Psoas muscle (tissue), 8 donors: ENCODE results near the gene HELZ2. TPM values are rescaled to one million over a fixed set of nuclear protein-coding genes. Genes with fewer than 3 reads are reported as not detected.

Experiments used
- ATAC-seq, 4 donors: fragments of 200-7000 bp; cut with Tn5 transposase; one replicate each; pipeline ENCODE4 v1.9.1; 2020; ENCODE audit warnings: moderate library complexity in 3 of 4, mild to moderate bottlenecking in 2 of 4
- DNase-seq, 2 donors: peaks; one replicate each; pipeline ENCODE4 v3.0.0-alpha.2; 2020
- H3K27ac ChIP-seq: fragments of 200-600 bp; one replicate; pipeline ENCODE4 v1.8.0; 2022
- H3K27me3 ChIP-seq, 3 donors: fragments of 200-600 bp in 1 of 3; one replicate each; pipeline versions ENCODE4 v1.6.1 to v1.8.0; 2013 to 2022; ENCODE audit warnings: low read length in 2 of 3, mild to moderate bottlenecking in 2 of 3, moderate library complexity in 1 of 3; ENCODE audit not compliant: insufficient read depth in 3 of 3
- H3K36me3 ChIP-seq, 2 donors: fragments of 200-600 bp in 1 of 2; one replicate each; pipeline versions ENCODE4 v1.6.1 to v1.8.0; 2013 to 2022; ENCODE audit warnings: low read depth in 1 of 2, mild to moderate bottlenecking in 1 of 2, moderate library complexity in 1 of 2; ENCODE audit not compliant: insufficient read depth in 1 of 2
- H3K4me1 ChIP-seq: fragments of 200-600 bp; one replicate; pipeline ENCODE4 v1.8.0; 2022
- H3K4me3 ChIP-seq: fragments of 200-600 bp; one replicate; pipeline ENCODE4 v1.8.0; 2022; ENCODE audit warnings: mild to moderate bottlenecking
- H3K9me3 ChIP-seq: fragments of 200-600 bp; one replicate; pipeline ENCODE4 v1.8.0; 2022
- WGBS, 3 donors: extraction: QIAGEN DNeasy Blood & Tissue Kit; methylation state at CpG; one replicate each; pipeline versions ENCODE4 v1.1.6 to v1.1.7; 2013; 5-methylcytosine and 5-hydroxymethylcytosine counted together
- intact Hi-C, 2 donors: fragments of 100-400 bp; cut with DNase I; formaldehyde crosslinking; loops; one replicate each; pipeline versions ENCODE4 v1.11.0 to v1.14.2; 2022
- polyA plus RNA-seq, 3 donors: library from polyadenylated mRNA; stranded (reverse); fragments of 200-250 nt; gene quantifications; one replicate each; pipeline ENCODE4 v1.2.3, GENCODE V29; 2013
- total RNA-seq, 4 donors: library from RNA; stranded (reverse); fragmentation: NEBNext Ultra II Directional in 2 of 4; extraction: Animal tissue kit (Norgen Biotek cat#: 25700) in 2 of 4; gene quantifications; one replicate each; pipeline versions ENCODE4 v1.2.1 to v1.2.4, GENCODE V29; 2021 to 2023
- TF ChIP-seq, protein P1 (sequence below): fragments of 200-600 bp; IDR thresholded peaks from one replicate; pipeline ENCODE4 v1.8.0; 2022; ENCODE audit warnings: antibody characterized with exemption
- donor health status: healthy with polysubstance abuse.
- donor health status: DM: no; HTN: no; CAD: no; lungs with moderate emphysema.
- donor health status: Bipolar disorder and iron deficiency.
- donor health status: healthy.
- donor health status: DM: yes; HTN: yes; CAD: no.
- donor health status: DM: no; HTN: no; CAD: no.
- donor health status: DM: no; HTN: no; CAD: no.
- donor health status: DM: yes; HTN: yes; CAD: no.

Gene HELZ2
- total and polyA plus RNA-seq, 7 donors, result 0.82 to 8.0 (median 3.5) TPM

DNA sequence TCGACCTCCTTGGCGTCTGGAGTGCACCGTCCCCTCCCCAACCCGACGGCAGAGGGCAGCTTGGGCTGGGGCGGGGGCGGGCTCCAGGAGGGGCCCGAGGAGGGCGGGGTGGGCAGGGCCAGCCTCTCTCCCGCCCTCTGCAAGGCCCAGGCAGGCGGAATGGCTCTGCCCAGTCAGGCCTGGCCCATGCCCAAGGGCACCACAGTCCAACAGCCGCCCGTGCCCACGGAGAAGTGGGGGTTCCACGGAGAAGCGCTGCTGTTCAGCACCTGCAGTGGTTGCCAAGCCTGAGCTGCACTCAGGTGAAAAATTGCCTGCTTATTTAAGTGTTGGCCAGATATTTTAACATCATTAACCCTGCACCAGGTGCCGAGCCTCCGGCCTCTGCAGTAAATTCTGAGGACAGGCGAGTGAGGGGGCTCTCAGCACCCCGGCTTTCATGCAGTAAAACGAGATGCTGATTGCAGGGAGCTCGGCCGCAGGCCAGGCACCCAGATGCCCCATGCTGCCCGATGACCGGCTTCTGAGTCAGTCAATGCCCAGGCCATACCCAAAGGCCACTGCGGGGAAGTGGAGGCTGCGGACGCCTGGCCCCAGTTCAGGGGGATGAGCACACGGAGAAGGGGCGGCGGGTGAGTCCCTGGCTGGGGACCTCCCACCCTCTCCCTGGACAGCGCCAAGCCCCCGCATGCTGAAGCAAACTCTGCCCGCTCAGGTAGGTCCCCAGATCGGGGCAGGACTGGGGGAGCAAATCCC, 26.1 kb downstream of the HELZ2 start, which contains the start of gene SRMS:
TSS of gene SRMS (minus strand) at position 25 of the 756 bp plus-strand sequence. CDS start 286 bp downstream, outside the sequence.
- H3K36me3 ChIP-seq, result no peaks in the 10 kb centered on the region
- H3K4me1 ChIP-seq, result no peaks in the 10 kb centered on the region
- peaks cover 0 to 73% (median 27%) of the 10 kb centered on the region in 3 donors for H3K27me3 ChIP-seq
- intact Hi-C loops, result no loop called here
- ATAC-seq (no peak), DNase-seq (no peak)
- no peaks in the 10 kb centered on the region for H3K9me3 ChIP-seq
- WGBS, 3 donors, result 41 to 45% (median 42%) methylated on average over 34 to 35 of the region's 35 CpGs
- H3K4me3 ChIP-seq, result no peak within 1 kb of the TSS
- no peak within 1 kb of the TSS for H3K27ac ChIP-seq
- TF ChIP-seq, protein P1, sequence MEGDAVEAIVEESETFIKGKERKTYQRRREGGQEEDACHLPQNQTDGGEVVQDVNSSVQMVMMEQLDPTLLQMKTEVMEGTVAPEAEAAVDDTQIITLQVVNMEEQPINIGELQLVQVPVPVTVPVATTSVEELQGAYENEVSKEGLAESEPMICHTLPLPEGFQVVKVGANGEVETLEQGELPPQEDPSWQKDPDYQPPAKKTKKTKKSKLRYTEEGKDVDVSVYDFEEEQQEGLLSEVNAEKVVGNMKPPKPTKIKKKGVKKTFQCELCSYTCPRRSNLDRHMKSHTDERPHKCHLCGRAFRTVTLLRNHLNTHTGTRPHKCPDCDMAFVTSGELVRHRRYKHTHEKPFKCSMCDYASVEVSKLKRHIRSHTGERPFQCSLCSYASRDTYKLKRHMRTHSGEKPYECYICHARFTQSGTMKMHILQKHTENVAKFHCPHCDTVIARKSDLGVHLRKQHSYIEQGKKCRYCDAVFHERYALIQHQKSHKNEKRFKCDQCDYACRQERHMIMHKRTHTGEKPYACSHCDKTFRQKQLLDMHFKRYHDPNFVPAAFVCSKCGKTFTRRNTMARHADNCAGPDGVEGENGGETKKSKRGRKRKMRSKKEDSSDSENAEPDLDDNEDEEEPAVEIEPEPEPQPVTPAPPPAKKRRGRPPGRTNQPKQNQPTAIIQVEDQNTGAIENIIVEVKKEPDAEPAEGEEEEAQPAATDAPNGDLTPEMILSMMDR, result no peak

DNA sequence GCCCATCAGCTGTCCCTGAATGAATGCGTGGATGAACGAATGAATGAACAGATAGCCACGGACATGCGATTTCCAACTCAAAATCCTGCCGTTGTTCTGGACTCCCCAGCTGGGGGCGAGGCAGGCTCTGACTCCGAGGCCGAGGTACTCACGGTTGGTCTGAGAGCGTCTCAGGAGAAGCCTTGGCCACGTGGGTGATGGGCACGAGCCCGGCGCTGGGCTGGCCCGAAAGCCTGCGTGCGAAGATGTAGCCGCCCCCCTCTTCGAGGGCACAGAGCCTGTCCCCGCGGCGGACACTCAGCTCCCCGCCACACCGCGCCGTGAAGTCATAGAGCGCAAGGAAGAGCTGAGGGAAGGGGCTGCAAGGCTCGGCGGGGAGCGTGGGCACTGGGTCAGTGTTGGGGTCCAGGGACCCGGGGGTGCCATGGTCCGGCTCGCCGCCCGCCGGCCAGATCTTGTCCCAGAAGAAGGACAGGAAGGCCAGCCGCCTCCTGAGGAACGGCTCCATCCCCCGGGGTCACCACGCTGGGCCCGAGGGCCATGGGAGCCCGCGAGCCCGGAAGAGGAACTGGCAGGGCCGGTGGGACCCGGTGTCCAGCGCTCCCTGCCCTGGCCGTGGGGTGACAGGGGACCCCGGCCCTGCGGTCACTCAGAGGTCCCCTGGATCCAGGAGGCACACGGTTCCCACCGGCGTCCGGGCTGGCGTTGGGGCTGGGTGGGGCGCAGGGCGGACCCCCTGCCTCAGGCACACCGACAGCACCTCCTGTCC, 26.9 kb downstream of the HELZ2 start:
- peaks cover 0 to 66% (median 25%) of the 10 kb centered on the region in 3 donors for H3K27me3 ChIP-seq
- no peak for DNase-seq
- TF ChIP-seq, protein P1, result no peak
- no peaks in the 10 kb centered on the region for H3K4me1 ChIP-seq
- H3K36me3 ChIP-seq, result no peaks in the 10 kb centered on the region
- H3K9me3 ChIP-seq, result no peaks in the 10 kb centered on the region
- ATAC-seq, result no peak
- intact Hi-C loops, result no loop called here
- no peak overlapping the region for H3K4me3 ChIP-seq
- 37 to 53% (median 43%) methylated on average over 44 to 58 of the region's 58 CpGs for WGBS, 3 donors
- H3K27ac ChIP-seq, result no peak overlapping the region

DNA sequence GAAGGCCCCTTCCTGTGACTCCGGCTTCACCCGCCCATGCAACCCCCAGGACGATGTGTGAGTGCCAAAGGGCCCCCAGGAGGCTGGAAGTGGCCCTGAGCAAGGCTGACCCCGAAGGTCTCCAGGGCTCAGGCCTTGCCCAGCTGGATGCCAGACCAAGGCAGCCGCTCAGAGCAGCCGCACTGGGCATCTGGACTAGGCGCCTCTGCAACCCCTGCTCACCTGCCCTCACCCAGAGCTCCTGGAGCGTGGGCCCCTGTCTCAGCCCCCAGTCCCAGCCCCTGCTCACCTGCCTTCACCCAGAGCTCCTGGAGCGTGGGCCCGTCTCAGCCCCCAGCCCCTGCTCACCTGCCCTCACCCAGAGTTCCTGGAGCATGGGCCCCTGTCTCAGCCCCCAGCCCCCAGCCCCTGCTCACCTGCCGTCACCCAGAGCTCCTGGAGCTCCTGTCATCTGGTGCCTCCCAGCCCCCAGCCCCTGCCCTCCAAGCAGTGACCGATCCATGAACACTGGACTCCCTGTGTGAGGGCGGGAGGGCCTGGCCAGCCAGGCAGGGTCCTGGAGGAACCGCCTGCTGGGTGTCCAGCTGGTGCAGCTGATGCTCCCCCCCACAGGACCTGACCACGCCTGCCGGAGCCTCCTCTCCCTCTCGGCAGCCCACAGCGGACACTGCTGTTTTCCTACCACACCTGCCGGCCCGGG, 27.6 kb downstream of the HELZ2 start:
- Histone ChIP-seq H3K9me3 (no peaks in the 10 kb centered on the region), H3K27me3 (peaks cover 0 to 61% (median 23%) of the 10 kb centered on the region in 3 donors), H3K4me3 (no peak overlapping the region), H3K36me3 (no peaks in the 10 kb centered on the region), H3K27ac (no peak overlapping the region), H3K4me1 (no peaks in the 10 kb centered on the region)
- intact Hi-C loops, result no loop called here
- ATAC-seq, result no peak
- TF ChIP-seq, protein P1, result no peak
- WGBS, 3 donors, result 53 to 68% (median 59%) methylated on average over 18 to 20 of the region's 20 CpGs
- no peak for DNase-seq

DNA sequence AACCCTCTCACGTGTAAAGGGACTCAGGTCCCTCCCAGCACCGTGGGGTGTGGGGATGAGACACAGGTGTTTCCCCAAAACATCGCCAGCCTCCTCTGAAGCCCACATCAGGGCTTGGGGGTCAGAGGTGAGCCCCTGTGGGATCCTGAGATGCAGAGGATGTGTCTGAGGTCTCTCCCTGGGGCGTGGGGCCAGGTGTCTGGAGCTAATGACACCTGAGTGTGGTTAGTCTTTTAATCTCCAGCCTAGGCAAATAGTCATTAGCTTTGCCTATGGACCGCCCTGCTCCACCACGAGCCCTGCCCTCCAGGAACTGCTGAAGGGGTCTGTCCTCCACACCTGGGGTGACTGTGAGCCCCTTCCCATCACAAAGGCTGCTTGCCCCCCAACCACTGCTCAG, 28.2 kb downstream of the HELZ2 start:
- TF ChIP-seq, protein P1, result no peak
- Histone ChIP-seq H3K27me3 (peaks cover 0 to 56% (median 18%) of the 10 kb centered on the region in 3 donors), H3K27ac (no peak overlapping the region), H3K4me1 (no peaks in the 10 kb centered on the region), H3K36me3 (no peaks in the 10 kb centered on the region), H3K9me3 (no peaks in the 10 kb centered on the region), H3K4me3 (no peak overlapping the region)
- DNase-seq, result no peak
- no peak for ATAC-seq
- intact Hi-C loops, result no loop called here
- WGBS, 3 donors, result 52 to 63% (median 63%) methylated on average over 6 of the region's 6 CpGs
